SK-N-MC (cell line): Measurements from ENCODE around the gene AQP7.

Experiments used
- DNase-seq: peaks from one replicate; pipeline ENCODE4 v3.0.0-alpha.2; 2011; ENCODE audit warnings: low read depth, low spot score
- H3K27ac ChIP-seq: fragments of 200-600 bp; sonication (generic); 2 replicates; pipeline ENCODE4 v1.5.1; 2016; ENCODE audit warnings: mixed run types
- H3K36me3 ChIP-seq: fragments of 200-600 bp; sonication (generic); 2 replicates; pipeline ENCODE4 v1.6.1; 2017; ENCODE audit warnings: antibody characterized with exemption, low read length, mixed read lengths; ENCODE audit not compliant: insufficient read depth
- H3K4me3 ChIP-seq: fragments of 200-600 bp; sonication (generic); 2 replicates; pipeline ENCODE4 v1.5.1; 2016
- H3K9ac ChIP-seq: fragments of 200-600 bp; sonication (generic); 2 replicates; pipeline ENCODE4 v1.8.0; 2017; ENCODE audit warnings: mixed run types, mixed read lengths; ENCODE audit not compliant: insufficient read length
- H3K9me3 ChIP-seq: fragments of 200-600 bp; sonication (generic); 2 replicates; pipeline ENCODE4 v1.6.1; 2017; ENCODE audit warnings: low read depth, mild to moderate bottlenecking, antibody characterized with exemption, low read length, moderate library complexity, mixed read lengths
- EZH2 ChIP-seq: fragments of 200-600 bp; sonication (generic); IDR thresholded peaks from one replicate; pipeline ENCODE4 v1.6.1; 2017; ENCODE audit warnings: antibody characterized with exemption
- FOXP2 ChIP-seq: optimal IDR thresholded peaks from 2 replicates; pipeline ENCODE3; 2011; ENCODE audit warnings: mild to moderate bottlenecking, moderate library complexity; ENCODE audit not compliant: insufficient read depth; ENCODE audit errors: extremely low read length, control extremely low read depth
- POLR2AphosphoS5 ChIP-seq: IDR thresholded peaks from 2 replicates; pipeline ENCODE4 v1.6.1; 2012; ENCODE audit warnings: mild to moderate bottlenecking, low read depth, low read length, borderline replicate concordance

Gene AQP7

GRCh38 chr9:33443464-33444154, 41.2 kb upstream of the AQP7 start:
- DNase-seq = no peak
- Histone ChIP-seq H3K9me3 (no peaks in the 10 kb centered on the region), H3K9ac (no peak overlapping the region), H3K36me3 (no peaks in the 10 kb centered on the region), H3K27ac (no peak overlapping the region), H3K4me3 (no peak overlapping the region)
- no peak for TF ChIP-seq EZH2
- no peak for TF ChIP-seq POLR2AphosphoS5
- no peak for TF ChIP-seq FOXP2

- Histone ChIP-seq H3K9me3 (no peaks in the 10 kb centered on the region), H3K4me3 (no peak overlapping the region), H3K36me3 (no peaks in the 10 kb centered on the region), H3K9ac (no peak overlapping the region), H3K27ac (no peak overlapping the region)
- TF ChIP-seq EZH2 = no peak
- TF ChIP-seq POLR2AphosphoS5 = no peak
- no peak for TF ChIP-seq FOXP2
- DNase-seq = no peak
Observed at GRCh38 chr9:33443047-33443446, 40.7 kb upstream of the AQP7 start.

- TF ChIP-seq FOXP2 (no peak), POLR2AphosphoS5 (no peak), EZH2 (no peak)
- Histone ChIP-seq H3K36me3 (no peaks in the 10 kb centered on the region), H3K4me3 (no peak overlapping the region), H3K9me3 (no peaks in the 10 kb centered on the region), H3K9ac (no peak overlapping the region), H3K27ac (no peak overlapping the region)
- no peak for DNase-seq
Observed at GRCh38 chr9:33442125-33442524, 39.8 kb upstream of the AQP7 start.

- H3K27ac ChIP-seq = no peak overlapping the region
- H3K9me3 ChIP-seq = no peaks in the 10 kb centered on the region
- DNase-seq = no peak
- no peak overlapping the region for H3K9ac ChIP-seq
- H3K4me3 ChIP-seq = no peak overlapping the region
- TF ChIP-seq POLR2AphosphoS5 (no peak), FOXP2 (no peak), EZH2 (no peak)
- no peaks in the 10 kb centered on the region for H3K36me3 ChIP-seq
Observed at GRCh38 chr9:33440609-33441008, 38.2 kb upstream of the AQP7 start.

- TF ChIP-seq FOXP2 = no peak
- no peak for TF ChIP-seq POLR2AphosphoS5
- no peak for TF ChIP-seq EZH2
- H3K36me3 ChIP-seq = no peaks in the 10 kb centered on the region
- H3K4me3 ChIP-seq = no peak overlapping the region
- H3K9ac ChIP-seq = no peak overlapping the region
- no peaks in the 10 kb centered on the region for H3K9me3 ChIP-seq
- H3K27ac ChIP-seq = no peak overlapping the region
- DNase-seq = no peak
Observed at GRCh38 chr9:33440204-33440603, 37.8 kb upstream of the AQP7 start.

- TF ChIP-seq FOXP2 (no peak), EZH2 (no peak), POLR2AphosphoS5 (no peak)
- H3K27ac ChIP-seq = no peak overlapping the region
- H3K9ac ChIP-seq = no peak overlapping the region
- no peaks in the 10 kb centered on the region for H3K36me3 ChIP-seq
- no peak overlapping the region for H3K4me3 ChIP-seq
- no peak for DNase-seq
- no peaks in the 10 kb centered on the region for H3K9me3 ChIP-seq
Observed at GRCh38 chr9:33439731-33440130, 37.4 kb upstream of the AQP7 start.

- H3K27ac ChIP-seq = no peak overlapping the region
- DNase-seq = no peak
- no peak overlapping the region for H3K9ac ChIP-seq
Observed at GRCh38 chr9:33438926-33439680, 36.7 kb upstream of the AQP7 start.

GRCh38 chr9:33437898-33438297, 35.5 kb upstream of the AQP7 start:
- H3K36me3 ChIP-seq = no peaks in the 10 kb centered on the region
- no peaks in the 10 kb centered on the region for H3K9me3 ChIP-seq
- no peak for TF ChIP-seq POLR2AphosphoS5
- no peak for TF ChIP-seq EZH2
- TF ChIP-seq FOXP2 = no peak
- DNase-seq = no peak
- no peak overlapping the region for H3K4me3 ChIP-seq
- H3K9ac ChIP-seq = no peak overlapping the region
- no peak overlapping the region for H3K27ac ChIP-seq

More at GRCh38 chr9:33438926-33439680, 36.7 kb upstream of the AQP7 start:
- no peak overlapping the region for H3K4me3 ChIP-seq
- TF ChIP-seq POLR2AphosphoS5 = no peak
- no peak for TF ChIP-seq FOXP2
- no peak for TF ChIP-seq EZH2
- no peaks in the 10 kb centered on the region for H3K36me3 ChIP-seq
- H3K9me3 ChIP-seq = no peaks in the 10 kb centered on the region

GRCh38 chr9:33437205-33437604, 34.8 kb upstream of the AQP7 start:
- Histone ChIP-seq H3K9me3 (no peaks in the 10 kb centered on the region), H3K36me3 (no peaks in the 10 kb centered on the region), H3K27ac (no peak overlapping the region), H3K4me3 (no peak overlapping the region), H3K9ac (no peak overlapping the region)
- TF ChIP-seq POLR2AphosphoS5 (no peak), EZH2 (no peak), FOXP2 (no peak)
- DNase-seq = no peak
